Measurements from ENCODE around the gene GLRX5. TPM values are rescaled to one million over a fixed set of nuclear protein-coding genes. Genes with fewer than 3 reads are reported as not detected.
A peak's percentile ranks its signal among the peaks of the same experiment; 100 is the strongest.

GLRX5 gene
- total RNA-seq, 3 donors from 2014 or later (not counting 1 experiment from before 2014, with no cell fraction given) = 16.7 to 26.0 (median 23.4) TPM

DNA sequence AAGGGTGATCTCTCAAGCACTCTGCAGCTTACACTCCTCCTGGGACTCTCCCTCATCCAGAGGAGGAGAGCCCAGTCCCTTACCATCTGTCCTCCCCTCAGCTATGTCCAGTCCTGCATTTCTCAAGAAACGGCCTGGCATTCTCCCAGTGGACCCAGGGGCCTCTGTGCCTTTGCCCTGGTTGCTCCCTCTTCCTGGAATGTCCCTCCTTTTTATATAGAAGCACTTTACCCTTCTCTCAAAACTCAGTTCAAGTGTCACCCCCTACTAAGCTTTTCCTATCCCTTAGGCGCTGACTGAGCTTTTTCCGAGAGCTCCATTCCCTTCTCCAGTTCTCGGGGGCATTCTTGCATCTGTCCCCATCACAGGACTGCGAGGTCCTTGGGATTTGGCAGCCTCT lies 8.9 kb upstream of the GLRX5 start:
- DNase-seq (no peak), ATAC-seq (no peak)
- Histone ChIP-seq H3K4me3 (ENCODE audit: low read length) (no peak overlapping the region), H3K27me3 (ENCODE audit: control insufficient read depth, insufficient read depth, low read length) (no peaks in the 10 kb centered on the region), H3K9me3 (ENCODE audit: control insufficient read depth, insufficient read depth, low read length) (no peaks in the 10 kb centered on the region), H3K36me3 (ENCODE audit: control insufficient read depth, insufficient read depth, low read length) (no peaks in the 10 kb centered on the region), H3K4me1 (ENCODE audit: control insufficient read depth, insufficient read depth, low read length) (peaks cover 29% of the 10 kb centered on the region), H3K27ac (ENCODE audit: low read length) (no peak overlapping the region)
- WGBS (ENCODE audit: insufficient coverage) = 96% methylated on average over 5 of the region's 5 CpGs
- no peaks in the 10 kb centered on the region for H3K9me3 Mint-ChIP-seq
- no peaks in the 10 kb centered on the region for H3K36me3 Mint-ChIP-seq
- no peak for TF ChIP-seq CTCF (IDR thresholded peaks at IDR 0.05)
- peak overlapping the region in 1 of 2 donors; percentile 93 for H3K27ac Mint-ChIP-seq
- intact Hi-C loops (cut with micrococcal nuclease) = no loop called here
- no peak overlapping the region for H3K4me3 Mint-ChIP-seq
- peaks cover 44% of the 10 kb centered on the region in 2 donors for H3K4me1 Mint-ChIP-seq
- H3K27me3 Mint-ChIP-seq (ENCODE audit: low read depth in 2 of 2) = no peaks in the 10 kb centered on the region

- H3K27me3 Mint-ChIP-seq (ENCODE audit: low read depth in 2 of 2) = no peaks in the 10 kb centered on the region
- H3K27me3 ChIP-seq (ENCODE audit: control insufficient read depth, insufficient read depth, low read length) = no peaks in the 10 kb centered on the region
- intact Hi-C loops (cut with micrococcal nuclease) = loop anchor here (1.0 kb wide), 1 partner anchor 84 kb away; no protein-coding TSS in a partner anchor
- no peaks in the 10 kb centered on the region for H3K9me3 ChIP-seq (ENCODE audit: control insufficient read depth, insufficient read depth, low read length)
- H3K36me3 Mint-ChIP-seq = no peaks in the 10 kb centered on the region
- peak overlapping the region; percentile 9 to 93 for H3K27ac Mint-ChIP-seq
- no peak for TF ChIP-seq CTCF (IDR thresholded peaks at IDR 0.05)
- H3K4me1 ChIP-seq (ENCODE audit: control insufficient read depth, insufficient read depth, low read length) = peaks cover 27% of the 10 kb centered on the region
- H3K9me3 Mint-ChIP-seq = no peaks in the 10 kb centered on the region
- no peak overlapping the region for H3K4me3 ChIP-seq (ENCODE audit: low read length)
- WGBS (ENCODE audit: insufficient coverage) = 80% methylated on average over 8 of the region's 9 CpGs
- DNase-seq (no peak), ATAC-seq (no peak)
- H3K27ac ChIP-seq (ENCODE audit: low read length) = no peak overlapping the region
- peaks cover 43 to 44% of the 10 kb centered on the region in 2 donors for H3K4me1 Mint-ChIP-seq
- H3K36me3 ChIP-seq (ENCODE audit: control insufficient read depth, insufficient read depth, low read length) = no peaks in the 10 kb centered on the region
- no peak overlapping the region for H3K4me3 Mint-ChIP-seq
Measured at GRCh38 chr14:95526483-95527386, 8.1 kb upstream of the GLRX5 start.

DNA sequence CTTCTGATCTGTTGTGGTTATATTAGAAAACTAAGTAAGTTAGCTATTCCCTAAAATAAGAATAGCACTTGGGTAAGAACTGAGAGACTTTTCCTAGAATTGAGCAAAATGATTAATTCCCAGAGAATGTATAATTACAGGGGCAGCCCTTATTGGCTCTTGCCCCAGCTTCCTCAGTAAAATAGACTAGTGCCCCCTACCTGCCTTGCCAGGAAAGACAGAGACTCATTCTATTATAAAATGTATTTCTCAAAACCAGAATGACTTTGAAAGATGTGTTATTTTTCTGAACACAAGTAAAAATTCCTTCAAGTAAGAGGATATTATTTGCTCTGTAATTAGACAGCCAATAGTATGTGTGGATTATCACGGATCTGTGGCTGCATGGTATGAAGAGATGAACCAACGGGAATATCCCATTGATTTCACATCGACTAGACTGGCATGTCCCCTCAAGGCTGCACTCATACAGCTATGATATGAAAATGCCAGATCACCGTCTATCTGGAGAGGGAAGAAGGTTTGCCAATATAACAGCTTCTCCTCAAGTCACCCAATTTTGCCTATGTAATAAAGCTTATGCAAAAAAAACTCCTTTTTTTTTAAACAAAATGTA lies 7.4 kb upstream of the GLRX5 start:
- H3K4me3 Mint-ChIP-seq = no peak overlapping the region
- no peaks in the 10 kb centered on the region for H3K36me3 Mint-ChIP-seq
- no peaks in the 10 kb centered on the region for H3K27me3 Mint-ChIP-seq (ENCODE audit: low read depth in 2 of 2)
- peak in 1 of 2 donors; percentile 74 for DNase-seq
- H3K27ac Mint-ChIP-seq = peak overlapping the region in 1 of 2 donors; percentile 9
- Histone ChIP-seq H3K27me3 (ENCODE audit: control insufficient read depth, insufficient read depth, low read length) (no peaks in the 10 kb centered on the region), H3K36me3 (ENCODE audit: control insufficient read depth, insufficient read depth, low read length) (no peaks in the 10 kb centered on the region), H3K4me3 (ENCODE audit: low read length) (no peak overlapping the region), H3K27ac (ENCODE audit: low read length) (no peak overlapping the region), H3K4me1 (ENCODE audit: control insufficient read depth, insufficient read depth, low read length) (peaks cover 21% of the 10 kb centered on the region), H3K9me3 (ENCODE audit: control insufficient read depth, insufficient read depth, low read length) (no peaks in the 10 kb centered on the region)
- H3K9me3 Mint-ChIP-seq = no peaks in the 10 kb centered on the region
- H3K4me1 Mint-ChIP-seq = peaks cover 42 to 44% of the 10 kb centered on the region in 2 donors
- WGBS (ENCODE audit: insufficient coverage) = 71% methylated on average over 3 of the region's 4 CpGs
- peak in 2 of 3 donors; percentile 56 to 66 for ATAC-seq
- peak; percentile 90 for TF ChIP-seq CTCF (IDR thresholded peaks at IDR 0.05)
- intact Hi-C loops (cut with micrococcal nuclease) = loop anchor here (1.0 kb wide), 1 partner anchor 85 kb away; no protein-coding TSS in a partner anchor

Data from natural killer cell (primary cell).